OCI-LY7 (cell line): Measurements from ENCODE around the gene ZNF354B. TPM values are rescaled to one million over a fixed set of nuclear protein-coding genes. Genes with fewer than 3 reads are reported as not detected.

ENCODE experiments used
- BruUV-seq: library from RNA; stranded (reverse); fragments of 400-500 nt; replicated peaks from 2 replicates; lab custom pipeline; 2021; lab: Mats Ljungman, UMichigan
- CTCF ChIA-PET: fragments of 300-600 bp; sonication (Branson Sonifier 250); formaldehyde crosslinking; loops from one replicate; lab custom pipeline; 2022; ENCODE audit warnings: antibody characterized with exemption; ENCODE audit not compliant: unreplicated experiment; lab: Charles Lee
- POLR2A ChIA-PET: fragments of 300-600 bp; sonication (Branson Sonifier 250); formaldehyde crosslinking; loops from one replicate; lab custom pipeline; 2022; ENCODE audit warnings: antibody characterized with exemption; lab: Charles Lee
- DNase-seq: peaks from one replicate; pipeline ENCODE4 v3.0.0-alpha.2; 2015; ENCODE audit warnings: low spot score
- H2AFZ ChIP-seq: fragments of 200-600 bp; sonication (generic), shearing (Covaris generic); 2 replicates; pipeline ENCODE4 v1.6.1; 2014; ENCODE audit warnings: mild to moderate bottlenecking, antibody characterized with exemption, low read length, moderate library complexity
- H3K27ac ChIP-seq: fragments of 200-600 bp; sonication (generic); 2 replicates; pipeline ENCODE4 v1.5.1; 2014; ENCODE audit warnings: mixed run types, low read depth, mild to moderate bottlenecking, moderate library complexity, low read length, inconsistent platforms; ENCODE audit not compliant: poor library complexity, severe bottlenecking
- H3K36me3 ChIP-seq: fragments of 200-600 bp; sonication (generic); 2 replicates; pipeline ENCODE4 v1.6.1; 2014; ENCODE audit warnings: mild to moderate bottlenecking, antibody characterized with exemption, low read length, moderate library complexity, mixed read lengths; ENCODE audit not compliant: insufficient read depth
- H3K4me1 ChIP-seq: fragments of 200-600 bp; sonication (generic); 2 replicates; pipeline ENCODE4 v1.5.1; 2014; ENCODE audit warnings: mild to moderate bottlenecking, low read length; ENCODE audit not compliant: insufficient read depth, poor library complexity, severe bottlenecking
- H3K4me2 ChIP-seq: fragments of 200-600 bp; sonication (generic); 2 replicates; pipeline ENCODE4 v1.6.1; 2014; ENCODE audit warnings: mild to moderate bottlenecking, low read length
- H3K4me3 ChIP-seq: fragments of 200-600 bp; sonication (generic); 2 replicates; pipeline ENCODE4 v1.5.1; 2014; ENCODE audit warnings: mild to moderate bottlenecking, low read depth, low read length; ENCODE audit not compliant: poor library complexity, severe bottlenecking
- H3K79me2 ChIP-seq: fragments of 200-600 bp; sonication (generic); 2 replicates; pipeline ENCODE4 v1.6.1; 2016; ENCODE audit warnings: low read depth, mild to moderate bottlenecking, low read length, moderate library complexity, mixed read lengths; ENCODE audit not compliant: insufficient read depth
- H3K9me2 ChIP-seq: fragments of 200-600 bp; sonication (generic); 2 replicates; pipeline ENCODE4 v1.6.1; 2016; ENCODE audit warnings: mild to moderate bottlenecking, low read length, mixed read lengths; ENCODE audit not compliant: insufficient read depth
- H3K9me3 ChIP-seq: fragments of 200-600 bp; sonication (generic); 2 replicates; pipeline ENCODE4 v1.6.1; 2014; ENCODE audit warnings: mild to moderate bottlenecking, mixed run types, low read length, mixed read lengths
- H4K20me1 ChIP-seq: fragments of 200-600 bp; sonication (generic); 2 replicates; pipeline ENCODE4 v1.6.1; 2014; ENCODE audit warnings: mild to moderate bottlenecking, antibody characterized with exemption, low read length, moderate library complexity, mixed read lengths; ENCODE audit not compliant: insufficient read depth
- CTCF ChIP-seq: fragments of 200-600 bp; sonication (generic); conservative IDR thresholded peaks from 2 replicates; pipeline ENCODE4 v1.5.1; 2014; ENCODE audit warnings: mild to moderate bottlenecking, antibody characterized with exemption, low read length, moderate library complexity, mixed read lengths
- EZH2phosphoT487 ChIP-seq: fragments of 200-600 bp; sonication (generic); IDR thresholded peaks from 2 replicates; pipeline ENCODE4 v1.6.1; 2018; ENCODE audit warnings: low read depth, borderline replicate concordance, mild to moderate bottlenecking, mixed run types, antibody characterized with exemption, low read length, moderate library complexity, mixed read lengths
- intact Hi-C: fragments of 100-400 bp; cut with micrococcal nuclease; formaldehyde crosslinking; loops from one replicate; pipeline ENCODE4 v1.10.0; 2022; ENCODE audit not compliant: unreplicated experiment
- total RNA-seq, 2 experiments: library from RNA; depleted of rRNA in 1 of 2; stranded (reverse); fragments of >200 nt in 1 of 2; shearing (Covaris generic) in 1 of 2; gene quantifications; 2 replicates each; pipeline ENCODE4 v1.2.3, GENCODE V29; 2014 to 2022

The ZNF354B gene
- total RNA-seq, 2 experiments from 2014 or later: 11.7 to 15.2 TPM

GRCh38 chr5:178861627-178862026 lies 1.9 kb downstream of the ZNF354B start:
- H3K9me2 ChIP-seq: no peaks in the 10 kb centered on the region
- intact Hi-C loops: no loop called here
- BruUV-seq: no TSS peak
- H3K36me3 ChIP-seq: peaks cover 26% of the 10 kb centered on the region
- H3K4me2 ChIP-seq: no peak overlapping the region
- H4K20me1 ChIP-seq: no peaks in the 10 kb centered on the region
- H3K4me3 ChIP-seq: no peak overlapping the region
- POLR2A ChIA-PET: no interaction called here
- no peak for TF ChIP-seq EZH2phosphoT487
- H3K27ac ChIP-seq: no peak overlapping the region
- H3K9me3 ChIP-seq: no peaks in the 10 kb centered on the region
- no peak overlapping the region for H2AFZ ChIP-seq
- H3K4me1 ChIP-seq: peaks cover 7% of the 10 kb centered on the region
- H3K79me2 ChIP-seq: no peaks in the 10 kb centered on the region
- DNase-seq: no peak
- CTCF ChIA-PET: no interaction called here

- Histone ChIP-seq H3K4me2 (no peak overlapping the region), H3K27ac (no peak overlapping the region), H3K4me1 (no peaks in the 10 kb centered on the region), H3K9me3 (no peaks in the 10 kb centered on the region), H3K36me3 (peaks cover 65% of the 10 kb centered on the region), H2AFZ (no peak overlapping the region), H4K20me1 (no peaks in the 10 kb centered on the region), H3K9me2 (no peaks in the 10 kb centered on the region), H3K79me2 (no peaks in the 10 kb centered on the region), H3K4me3 (no peak overlapping the region)
- no peak for DNase-seq
- POLR2A ChIA-PET: no interaction called here
- BruUV-seq: no TSS peak
- CTCF ChIA-PET: no interaction called here
- TF ChIP-seq CTCF (no peak), EZH2phosphoT487 (no peak)
- intact Hi-C loops: no loop called here
Measured at GRCh38 chr5:178866946-178867345, 7.2 kb downstream of the ZNF354B start.

GRCh38 chr5:178869577-178869976 lies 9.8 kb downstream of the ZNF354B start:
- H3K9me3 ChIP-seq: peaks cover 15% of the 10 kb centered on the region
- H3K79me2 ChIP-seq: no peaks in the 10 kb centered on the region
- DNase-seq: no peak
- H3K4me3 ChIP-seq: no peak overlapping the region
- POLR2A ChIA-PET: no interaction called here
- no peaks in the 10 kb centered on the region for H3K9me2 ChIP-seq
- H3K27ac ChIP-seq: no peak overlapping the region
- BruUV-seq: no TSS peak
- TF ChIP-seq CTCF (no peak), EZH2phosphoT487 (no peak)
- no peak overlapping the region for H3K4me2 ChIP-seq
- CTCF ChIA-PET: no interaction called here
- intact Hi-C loops: no loop called here
- H3K36me3 ChIP-seq: peaks cover 79% of the 10 kb centered on the region
- no peaks in the 10 kb centered on the region for H4K20me1 ChIP-seq
- no peaks in the 10 kb centered on the region for H3K4me1 ChIP-seq
- no peak overlapping the region for H2AFZ ChIP-seq
